PFSK-1 (cell line): ENCODE measurements around the gene PRDM16.

Source experiments
- FOXP2 ChIP-seq: optimal IDR thresholded peaks from 2 replicates; pipeline ENCODE3; 2011; ENCODE audit warnings: borderline replicate concordance, control low read depth, inconsistent platforms; ENCODE audit not compliant: insufficient read depth; ENCODE audit errors: extremely low read length, extremely low read depth
- POLR2AphosphoS5 ChIP-seq: IDR thresholded peaks from 2 replicates; pipeline ENCODE4 v1.6.1; 2012; ENCODE audit warnings: low read depth, mild to moderate bottlenecking, control low read depth, low read length, moderate library complexity
- SIN3A ChIP-seq: IDR thresholded peaks from 2 replicates; pipeline ENCODE4 v1.6.1; 2012; ENCODE audit warnings: mild to moderate bottlenecking, low read length, moderate library complexity, borderline replicate concordance; ENCODE audit not compliant: insufficient read depth
- TAF1 ChIP-seq: IDR thresholded peaks from 2 replicates; pipeline ENCODE4 v1.6.1; 2012; ENCODE audit warnings: low read length, control low read depth, borderline replicate concordance; ENCODE audit not compliant: insufficient read depth
- TF ChIP-seq, protein P1 (sequence below), 2 experiments: IDR thresholded peaks; 2 replicates each; pipeline versions ENCODE4 v1.6.1 to v1.8.0; 2011 to 2012; ENCODE audit warnings: low read depth in 2 of 2, low read length in 2 of 2, control low read depth in 1 of 2, inconsistent platforms in 1 of 2, mild to moderate bottlenecking in 1 of 2, moderate library complexity in 1 of 2; ENCODE audit not compliant: insufficient read depth in 1 of 2

The PRDM16 gene

DNA sequence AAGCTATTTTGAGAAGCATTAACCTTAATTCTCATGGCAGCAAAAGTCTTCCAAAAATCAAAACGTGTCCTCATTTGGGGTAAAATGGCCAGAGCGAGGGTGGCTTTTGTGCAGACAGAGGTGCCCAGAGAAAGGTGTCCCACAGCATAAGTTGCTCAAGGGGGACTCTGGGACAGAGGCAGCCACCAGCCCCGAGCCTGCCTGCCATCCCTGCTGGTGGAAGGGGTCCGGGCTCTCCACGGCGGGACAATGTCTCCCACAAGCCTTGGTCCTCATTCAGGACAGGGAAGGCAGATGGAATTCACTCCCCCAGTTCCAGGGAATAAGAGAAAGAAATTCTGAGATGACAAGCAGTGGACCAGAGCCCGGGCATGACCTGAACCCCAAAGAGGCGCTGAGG is 372.9 kb downstream of the PRDM16 start:
- TF ChIP-seq FOXP2 (no peak), SIN3A (no peak), TAF1 (no peak), POLR2AphosphoS5 (no peak)
- TF ChIP-seq, protein P1, sequence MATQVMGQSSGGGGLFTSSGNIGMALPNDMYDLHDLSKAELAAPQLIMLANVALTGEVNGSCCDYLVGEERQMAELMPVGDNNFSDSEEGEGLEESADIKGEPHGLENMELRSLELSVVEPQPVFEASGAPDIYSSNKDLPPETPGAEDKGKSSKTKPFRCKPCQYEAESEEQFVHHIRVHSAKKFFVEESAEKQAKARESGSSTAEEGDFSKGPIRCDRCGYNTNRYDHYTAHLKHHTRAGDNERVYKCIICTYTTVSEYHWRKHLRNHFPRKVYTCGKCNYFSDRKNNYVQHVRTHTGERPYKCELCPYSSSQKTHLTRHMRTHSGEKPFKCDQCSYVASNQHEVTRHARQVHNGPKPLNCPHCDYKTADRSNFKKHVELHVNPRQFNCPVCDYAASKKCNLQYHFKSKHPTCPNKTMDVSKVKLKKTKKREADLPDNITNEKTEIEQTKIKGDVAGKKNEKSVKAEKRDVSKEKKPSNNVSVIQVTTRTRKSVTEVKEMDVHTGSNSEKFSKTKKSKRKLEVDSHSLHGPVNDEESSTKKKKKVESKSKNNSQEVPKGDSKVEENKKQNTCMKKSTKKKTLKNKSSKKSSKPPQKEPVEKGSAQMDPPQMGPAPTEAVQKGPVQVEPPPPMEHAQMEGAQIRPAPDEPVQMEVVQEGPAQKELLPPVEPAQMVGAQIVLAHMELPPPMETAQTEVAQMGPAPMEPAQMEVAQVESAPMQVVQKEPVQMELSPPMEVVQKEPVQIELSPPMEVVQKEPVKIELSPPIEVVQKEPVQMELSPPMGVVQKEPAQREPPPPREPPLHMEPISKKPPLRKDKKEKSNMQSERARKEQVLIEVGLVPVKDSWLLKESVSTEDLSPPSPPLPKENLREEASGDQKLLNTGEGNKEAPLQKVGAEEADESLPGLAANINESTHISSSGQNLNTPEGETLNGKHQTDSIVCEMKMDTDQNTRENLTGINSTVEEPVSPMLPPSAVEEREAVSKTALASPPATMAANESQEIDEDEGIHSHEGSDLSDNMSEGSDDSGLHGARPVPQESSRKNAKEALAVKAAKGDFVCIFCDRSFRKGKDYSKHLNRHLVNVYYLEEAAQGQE (IDR thresholded peaks at IDR 0.05; ENCODE audit: insufficient read depth in 1 of 2, low read depth in 2 of 2, low read length in 2 of 2): no peak

DNA sequence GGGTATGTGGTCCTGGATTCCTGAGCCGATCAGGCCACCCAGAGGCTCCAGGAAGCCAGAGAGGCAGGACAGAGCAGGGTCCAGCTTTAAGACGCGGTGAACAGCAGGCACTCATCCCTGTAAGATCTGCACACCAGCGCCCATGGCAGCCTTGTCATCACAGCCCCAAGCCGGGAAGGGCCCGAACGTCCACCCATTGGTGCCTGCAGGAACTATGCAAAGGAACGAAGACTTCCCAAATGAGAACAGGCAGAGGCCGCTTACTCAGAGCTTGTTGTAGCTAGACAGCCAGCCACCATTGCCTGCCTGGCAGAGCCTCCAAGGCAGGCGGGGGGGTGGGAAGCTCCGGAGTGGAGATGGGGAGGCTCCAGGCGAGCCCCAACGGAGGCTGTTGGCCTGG is 373.3 kb downstream of the PRDM16 start:
- no peak for TF ChIP-seq FOXP2
- no peak for TF ChIP-seq TAF1
- TF ChIP-seq SIN3A: no peak
- TF ChIP-seq, protein P1 (IDR thresholded peaks at IDR 0.05; ENCODE audit: insufficient read depth in 1 of 2, low read depth in 2 of 2, low read length in 2 of 2): no peak
- TF ChIP-seq POLR2AphosphoS5: no peak

DNA sequence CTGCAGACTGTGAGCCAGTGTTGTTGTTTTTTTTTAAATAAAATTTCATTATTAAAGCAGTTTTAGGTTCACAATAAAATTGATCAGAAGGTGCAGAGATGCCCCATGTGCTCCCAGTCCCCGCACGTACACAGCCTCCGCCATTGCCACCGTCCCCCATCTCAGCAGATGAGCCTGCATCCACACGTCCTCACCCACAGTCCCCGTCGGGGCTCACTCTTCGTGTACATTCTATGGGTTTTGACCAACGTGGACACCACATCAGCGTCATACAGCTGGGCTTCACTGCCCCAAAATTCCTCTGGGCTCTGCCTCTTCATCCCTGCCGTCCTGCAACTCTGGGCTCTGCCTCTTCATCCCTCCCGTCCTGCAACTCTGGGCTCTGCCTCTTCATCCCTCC is 373.9 kb downstream of the PRDM16 start:
- TF ChIP-seq POLR2AphosphoS5 (no peak), FOXP2 (no peak), TAF1 (no peak), SIN3A (no peak)
- TF ChIP-seq, protein P1 (IDR thresholded peaks at IDR 0.05; ENCODE audit: insufficient read depth in 1 of 2, low read depth in 2 of 2, low read length in 2 of 2): no peak

DNA sequence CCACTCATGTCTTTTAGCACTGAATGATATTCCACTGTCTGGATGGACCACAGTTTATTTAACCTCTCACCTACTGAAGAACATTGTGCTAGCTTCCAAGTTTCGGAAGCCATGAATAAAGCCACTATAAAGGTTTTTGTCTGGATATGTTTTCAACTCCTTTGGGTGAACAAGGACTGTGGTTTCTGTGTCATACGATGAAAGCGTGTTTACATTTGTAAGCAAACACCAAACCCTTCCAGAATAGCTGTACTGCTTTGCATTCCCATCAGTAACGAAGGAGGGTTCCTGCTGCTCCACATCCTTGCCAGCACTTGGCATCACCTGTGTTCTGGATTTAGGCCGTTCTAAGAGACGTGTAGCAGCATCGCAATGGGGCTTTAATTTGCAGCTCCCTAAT is 374.8 kb downstream of the PRDM16 start:
- TF ChIP-seq TAF1: no peak
- TF ChIP-seq, protein P1 (IDR thresholded peaks at IDR 0.05; ENCODE audit: insufficient read depth in 1 of 2, low read depth in 2 of 2, low read length in 2 of 2): no peak
- TF ChIP-seq SIN3A: no peak
- no peak for TF ChIP-seq FOXP2
- TF ChIP-seq POLR2AphosphoS5: no peak

DNA sequence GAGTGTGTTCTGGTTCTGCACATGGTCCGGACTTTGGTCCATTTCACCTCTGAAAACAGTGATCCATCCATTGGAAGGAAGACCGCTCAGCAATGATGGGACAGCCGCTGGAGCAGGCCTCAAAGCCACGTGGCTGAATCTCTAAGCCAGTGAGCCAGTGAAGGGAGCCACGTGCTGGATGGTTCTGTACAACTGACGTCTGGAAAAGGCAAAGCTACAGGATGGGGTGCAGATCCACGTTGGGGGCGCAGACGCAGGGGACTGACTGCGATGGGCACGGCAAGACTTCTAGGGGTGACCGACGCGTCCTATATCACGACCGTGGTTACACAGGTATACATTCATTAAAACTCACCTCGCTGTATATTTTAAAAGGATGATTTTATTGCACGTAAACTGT is 375.3 kb downstream of the PRDM16 start:
- TF ChIP-seq, protein P1 (IDR thresholded peaks at IDR 0.05; ENCODE audit: insufficient read depth in 1 of 2, low read depth in 2 of 2, low read length in 2 of 2): no peak
- TF ChIP-seq FOXP2 (no peak), TAF1 (no peak), POLR2AphosphoS5 (no peak), SIN3A (no peak)
